GM20431 (cell line): ENCODE data around the gene LRRN4CL.
"Not testable (repeated sequence)": the region's sequence is repeated elsewhere in the genome, so short reads cannot be mapped to it uniquely, and the experiment has no call there.

Source experiments
- in situ Hi-C: fragments of 300-500 bp; cut with MseI, MboI; formaldehyde crosslinking; loops from one replicate; pipeline ENCODE4 v1.15.0; 2020; ENCODE audit warnings: low sequenced_read_pairs; ENCODE audit not compliant: unreplicated experiment

The LRRN4CL gene

GRCh38 chr11:62712276-62712812 is 23.0 kb upstream of the LRRN4CL start:
- in situ Hi-C loops: no loop called here

- in situ Hi-C loops: no loop called here
Measured at GRCh38 chr11:62710001-62710345, 20.6 kb upstream of the LRRN4CL start.

GRCh38 chr11:62709247-62710000 is 20.1 kb upstream of the LRRN4CL start:
- in situ Hi-C loops: no loop called here

GRCh38 chr11:62708793-62709192 is 19.5 kb upstream of the LRRN4CL start:
- in situ Hi-C loops: no loop called here

GRCh38 chr11:62708392-62708791 is 19.1 kb upstream of the LRRN4CL start:
- in situ Hi-C loops: no loop called here

- in situ Hi-C loops: no loop called here
Measured at GRCh38 chr11:62707277-62707861, 18.0 kb upstream of the LRRN4CL start, which contains the start of the genes BSCL2 and GNG3. Gene BSCL2, minus strand, starts transcription at chr11:62707424. Its CDS starts 229 bp downstream, at chr11:62707195. Gene GNG3, plus strand, starts transcription at chr11:62707676. Its CDS starts 620 bp downstream, at chr11:62708296.

- in situ Hi-C loops: no loop called here
Measured at GRCh38 chr11:62706850-62707247, 17.5 kb upstream of the LRRN4CL start.

GRCh38 chr11:62705880-62706849 is 16.8 kb upstream of the LRRN4CL start:
- in situ Hi-C loops: no loop called here

GRCh38 chr11:62705413-62705812 is 16.1 kb upstream of the LRRN4CL start:
- in situ Hi-C loops: no loop called here

- in situ Hi-C loops: not testable (repeated sequence)
Measured at GRCh38 chr11:62703921-62704320, 14.6 kb upstream of the LRRN4CL start.

- in situ Hi-C loops: no loop called here
Measured at GRCh38 chr11:62702246-62702645, 12.9 kb upstream of the LRRN4CL start.

- in situ Hi-C loops: loop anchor here (10.0 kb wide), 1 partner anchor 300 kb away; no protein-coding TSS in a partner anchor
Measured at GRCh38 chr11:62694455-62695167, 5.3 kb upstream of the LRRN4CL start.

- in situ Hi-C loops: loop anchor here (10.0 kb wide), 1 partner anchor 299 kb away; no protein-coding TSS in a partner anchor
Measured at GRCh38 chr11:62693624-62694023, 4.3 kb upstream of the LRRN4CL start.

- in situ Hi-C loops: no loop called here
Measured at GRCh38 chr11:62688491-62688890, 839 bp downstream of the LRRN4CL start.

GRCh38 chr11:62687508-62688396 is 1.6 kb downstream of the LRRN4CL start:
- in situ Hi-C loops: no loop called here

GRCh38 chr11:62682518-62682917 is 6.8 kb downstream of the LRRN4CL start:
- in situ Hi-C loops: no loop called here

- in situ Hi-C loops: no loop called here
Measured at GRCh38 chr11:62680825-62681240, 8.5 kb downstream of the LRRN4CL start.
